ENCODE data around the gene BRI3BP.
"Not testable (repeated sequence)": the region's sequence is repeated elsewhere in the genome, so short reads cannot be mapped to it uniquely, and the experiment has no call there.

Gene BRI3BP

GRCh38 chr12:125057708-125058107 lies 64.3 kb downstream of the BRI3BP start:
- no peaks in the 10 kb centered on the region for H3K27me3 ChIP-seq (ENCODE audit: insufficient read depth, low read length)
- H2BK120ac ChIP-seq (ENCODE audit: insufficient read depth, low read length, poor library complexity): no peak overlapping the region
- no peak overlapping the region for H3K18ac ChIP-seq (ENCODE audit: low read length)
- no peak overlapping the region for H4K91ac ChIP-seq (ENCODE audit: low read depth, low read length)
- H3K27ac ChIP-seq (ENCODE audit: low read depth, low read length): no peak overlapping the region
- no peaks in the 10 kb centered on the region for H3K36me3 ChIP-seq (ENCODE audit: control insufficient read depth in 1 of 2, insufficient read depth in 2 of 2, low read length in 2 of 2)
- peaks cover 2% of the 10 kb centered on the region for H3K9me3 ChIP-seq (ENCODE audit: insufficient read depth, low read depth, low read length)
- no CpG with 5 or more reads among the region's 5 CpGs for WGBS (ENCODE audit: extremely low coverage, insufficient coverage, insufficient read length)
- H3K4ac ChIP-seq (ENCODE audit: low read depth, low read length): no peak overlapping the region
- no peaks in the 10 kb centered on the region for H3K4me1 ChIP-seq (ENCODE audit: control insufficient read depth in 1 of 2, insufficient read depth in 2 of 2, low read length in 2 of 2)
- H3K4me2 ChIP-seq (ENCODE audit: low read length): no peak overlapping the region
- H2AFZ ChIP-seq (ENCODE audit: insufficient read depth, low read length, poor library complexity): no peak overlapping the region
- no peaks in the 10 kb centered on the region for H3K79me1 ChIP-seq (ENCODE audit: low read length)
- no peak overlapping the region for H3K4me3 ChIP-seq (ENCODE audit: low read depth, low read length)
- H2BK5ac ChIP-seq (ENCODE audit: low read depth, low read length, poor library complexity): no peak overlapping the region
- peak; percentile 84 to 94 for DNase-seq
- H4K12ac ChIP-seq (ENCODE audit: low read depth, low read length): no peak overlapping the region
- no peak overlapping the region for H2BK12ac ChIP-seq (ENCODE audit: low read length)
- H2AK5ac ChIP-seq (ENCODE audit: low read length): no peak overlapping the region
- no peaks in the 10 kb centered on the region for H3K79me2 ChIP-seq (ENCODE audit: control insufficient read depth, insufficient read depth, low read length, poor library complexity)
- H3K9ac ChIP-seq (ENCODE audit: low read length): no peak overlapping the region
- no peak overlapping the region for H3K14ac ChIP-seq (ENCODE audit: low read length)
- no peak overlapping the region for H4K8ac ChIP-seq (ENCODE audit: low read depth, low read length)
- H3K23ac ChIP-seq (ENCODE audit: low read length): no peak overlapping the region

DNA sequence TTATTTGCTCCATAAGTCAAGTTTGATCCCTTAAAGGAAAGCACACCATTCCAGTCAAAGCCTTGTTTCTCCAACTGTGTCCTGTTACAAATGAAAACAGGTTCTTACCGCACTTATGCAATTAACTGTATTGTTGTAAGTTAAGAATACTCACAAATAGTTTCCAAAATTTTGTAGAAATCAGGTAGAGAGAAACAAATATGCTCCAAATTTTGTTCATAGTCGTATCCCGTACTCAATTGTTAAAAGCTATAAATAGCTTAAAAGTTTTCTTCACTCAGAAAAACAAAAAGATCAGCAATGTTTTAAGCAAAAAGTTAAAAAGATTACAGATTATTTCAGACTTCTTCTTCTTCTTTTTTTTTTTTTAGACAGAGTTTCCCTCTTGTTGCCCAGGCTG lies 67.8 kb downstream of the BRI3BP start:
- H3K27me3 ChIP-seq (ENCODE audit: insufficient read depth, low read length): no peaks in the 10 kb centered on the region
- no CpG with 5 or more reads among the region's 3 CpGs for WGBS (ENCODE audit: extremely low coverage, insufficient coverage, insufficient read length)
- H4K8ac ChIP-seq (ENCODE audit: low read depth, low read length): no peak overlapping the region
- H3K36me3 ChIP-seq (ENCODE audit: control insufficient read depth in 1 of 2, insufficient read depth in 2 of 2, low read length in 2 of 2): no peaks in the 10 kb centered on the region
- no peak overlapping the region for H3K4me2 ChIP-seq (ENCODE audit: low read length)
- H3K4me1 ChIP-seq (ENCODE audit: control insufficient read depth in 1 of 2, insufficient read depth in 2 of 2, low read length in 2 of 2): peaks cover 4 to 6% of the 10 kb centered on the region in 2 experiments
- H3K23ac ChIP-seq (ENCODE audit: low read length): no peak overlapping the region
- H2AK5ac ChIP-seq (ENCODE audit: low read length): no peak overlapping the region
- no peak overlapping the region for H4K91ac ChIP-seq (ENCODE audit: low read depth, low read length)
- H3K4me3 ChIP-seq (ENCODE audit: low read depth, low read length): no peak overlapping the region
- no peak for DNase-seq
- H3K9me3 ChIP-seq (ENCODE audit: insufficient read depth, low read depth, low read length): no peaks in the 10 kb centered on the region
- no peak overlapping the region for H2AFZ ChIP-seq (ENCODE audit: insufficient read depth, low read length, poor library complexity)
- H2BK5ac ChIP-seq (ENCODE audit: low read depth, low read length, poor library complexity): no peak overlapping the region
- peaks cover 5% of the 10 kb centered on the region for H3K79me1 ChIP-seq (ENCODE audit: low read length)
- H2BK120ac ChIP-seq (ENCODE audit: insufficient read depth, low read length, poor library complexity): no peak overlapping the region
- no peak overlapping the region for H3K9ac ChIP-seq (ENCODE audit: low read length)
- H3K27ac ChIP-seq (ENCODE audit: low read depth, low read length): no peak overlapping the region
- H4K12ac ChIP-seq (ENCODE audit: low read depth, low read length): no peak overlapping the region
- no peak overlapping the region for H3K18ac ChIP-seq (ENCODE audit: low read length)
- H3K79me2 ChIP-seq (ENCODE audit: control insufficient read depth, insufficient read depth, low read length, poor library complexity): peaks cover 4% of the 10 kb centered on the region
- no peak overlapping the region for H3K4ac ChIP-seq (ENCODE audit: low read depth, low read length)
- no peak overlapping the region for H2BK12ac ChIP-seq (ENCODE audit: low read length)
- H3K14ac ChIP-seq (ENCODE audit: low read length): no peak overlapping the region

DNA sequence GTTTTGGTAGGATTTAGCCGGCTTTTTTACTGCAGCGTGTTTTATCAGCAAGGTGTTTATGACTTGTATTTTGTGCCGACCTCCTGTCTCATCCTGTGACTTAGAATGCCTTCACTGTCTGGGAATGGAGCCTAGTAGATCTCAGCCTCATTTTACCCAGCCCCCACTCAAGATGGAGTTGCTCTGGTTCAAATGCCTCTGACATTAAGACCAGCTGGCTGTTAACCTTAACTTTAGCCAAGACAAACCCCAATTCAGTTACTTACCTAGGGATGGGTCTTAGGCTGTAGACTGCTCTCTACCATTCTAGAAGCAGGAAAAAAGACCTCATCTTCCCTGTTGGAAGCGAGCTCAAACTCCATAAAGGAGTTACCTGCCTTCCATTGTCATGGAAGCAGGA lies 70.1 kb downstream of the BRI3BP start:
- peaks cover 4 to 11% of the 10 kb centered on the region in 2 experiments for H3K4me1 ChIP-seq (ENCODE audit: control insufficient read depth in 1 of 2, insufficient read depth in 2 of 2, low read length in 2 of 2)
- H3K9ac ChIP-seq (ENCODE audit: low read length); H3K27ac ChIP-seq (ENCODE audit: low read depth, low read length); H3K9me3 ChIP-seq (ENCODE audit: insufficient read depth, low read depth, low read length); H4K91ac ChIP-seq (ENCODE audit: low read depth, low read length); H3K4me2 ChIP-seq (ENCODE audit: low read length); H3K79me1 ChIP-seq (ENCODE audit: low read length); H2BK12ac ChIP-seq (ENCODE audit: low read length); H3K79me2 ChIP-seq (ENCODE audit: control insufficient read depth, insufficient read depth, low read length, poor library complexity); H4K12ac ChIP-seq (ENCODE audit: low read depth, low read length); H3K14ac ChIP-seq (ENCODE audit: low read length); H2BK120ac ChIP-seq (ENCODE audit: insufficient read depth, low read length, poor library complexity); H4K8ac ChIP-seq (ENCODE audit: low read depth, low read length); H3K18ac ChIP-seq (ENCODE audit: low read length); DNase-seq; H3K4ac ChIP-seq (ENCODE audit: low read depth, low read length); H3K27me3 ChIP-seq (ENCODE audit: insufficient read depth, low read length); H2BK5ac ChIP-seq (ENCODE audit: low read depth, low read length, poor library complexity); H3K23ac ChIP-seq (ENCODE audit: low read length); H3K36me3 ChIP-seq (ENCODE audit: control insufficient read depth in 1 of 2, insufficient read depth in 2 of 2, low read length in 2 of 2); H2AK5ac ChIP-seq (ENCODE audit: low read length); H3K4me3 ChIP-seq (ENCODE audit: low read depth, low read length); H2AFZ ChIP-seq (ENCODE audit: insufficient read depth, low read length, poor library complexity): not testable (repeated sequence)
- WGBS (ENCODE audit: extremely low coverage, insufficient coverage, insufficient read length): no CpG with 5 or more reads among the region's 4 CpGs

DNA sequence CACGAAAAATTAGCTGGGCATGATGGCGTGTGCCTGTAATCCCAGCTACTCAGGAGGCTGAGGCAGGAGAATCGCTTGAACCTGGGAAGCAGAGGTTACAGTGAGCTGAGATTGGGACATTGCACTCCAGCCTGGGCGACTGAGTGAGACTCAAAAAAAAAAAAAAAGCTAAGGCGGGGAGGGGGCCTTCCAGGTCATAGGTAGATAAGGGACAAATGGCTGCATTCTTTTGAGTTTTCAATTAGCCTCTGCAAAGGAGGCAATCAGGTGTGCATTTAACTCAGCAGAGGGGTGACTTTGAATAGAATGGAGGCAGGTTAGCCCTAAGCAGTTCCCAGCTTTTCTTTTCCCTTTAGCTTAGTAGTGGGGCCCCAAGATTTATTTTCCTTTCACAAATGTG lies 71.0 kb downstream of the BRI3BP start:
- Histone ChIP-seq H3K9ac (ENCODE audit: low read length) (no peak overlapping the region), H3K9me3 (ENCODE audit: insufficient read depth, low read depth, low read length) (no peaks in the 10 kb centered on the region), H3K18ac (ENCODE audit: low read length) (no peak overlapping the region), H2BK5ac (ENCODE audit: low read depth, low read length, poor library complexity) (no peak overlapping the region), H3K4me3 (ENCODE audit: low read depth, low read length) (no peak overlapping the region), H2BK120ac (ENCODE audit: insufficient read depth, low read length, poor library complexity) (no peak overlapping the region), H3K36me3 (ENCODE audit: control insufficient read depth in 1 of 2, insufficient read depth in 2 of 2, low read length in 2 of 2) (no peaks in the 10 kb centered on the region), H3K4ac (ENCODE audit: low read depth, low read length) (no peak overlapping the region), H3K14ac (ENCODE audit: low read length) (no peak overlapping the region), H4K12ac (ENCODE audit: low read depth, low read length) (no peak overlapping the region), H2BK12ac (ENCODE audit: low read length) (no peak overlapping the region), H3K27me3 (ENCODE audit: insufficient read depth, low read length) (no peaks in the 10 kb centered on the region), H4K8ac (ENCODE audit: low read depth, low read length) (no peak overlapping the region), H3K4me2 (ENCODE audit: low read length) (peak overlapping the region; percentile 99), H2AK5ac (ENCODE audit: low read length) (no peak overlapping the region), H3K79me1 (ENCODE audit: low read length) (peaks cover 5% of the 10 kb centered on the region), H3K4me1 (ENCODE audit: control insufficient read depth in 1 of 2, insufficient read depth in 2 of 2, low read length in 2 of 2) (peaks cover 4 to 11% of the 10 kb centered on the region in 2 experiments), H3K79me2 (ENCODE audit: control insufficient read depth, insufficient read depth, low read length, poor library complexity) (peaks cover 4% of the 10 kb centered on the region), H3K27ac (ENCODE audit: low read depth, low read length) (no peak overlapping the region), H2AFZ (ENCODE audit: insufficient read depth, low read length, poor library complexity) (no peak overlapping the region), H3K23ac (ENCODE audit: low read length) (no peak overlapping the region), H4K91ac (ENCODE audit: low read depth, low read length) (no peak overlapping the region)
- WGBS (ENCODE audit: extremely low coverage, insufficient coverage, insufficient read length): no CpG with 5 or more reads among the region's 5 CpGs
- no peak for DNase-seq

Measured in trophoblast cell (in vitro differentiated cells and primary cell).